GM18861 (cell line): ENCODE data around the gene PLCB1.

Experiments
- ATAC-seq: cut with Tn5 transposase; IDR thresholded peaks from one replicate; pipeline ENCODE4 v1.9.1; 2021; ENCODE audit not compliant: unreplicated experiment

Gene PLCB1

DNA sequence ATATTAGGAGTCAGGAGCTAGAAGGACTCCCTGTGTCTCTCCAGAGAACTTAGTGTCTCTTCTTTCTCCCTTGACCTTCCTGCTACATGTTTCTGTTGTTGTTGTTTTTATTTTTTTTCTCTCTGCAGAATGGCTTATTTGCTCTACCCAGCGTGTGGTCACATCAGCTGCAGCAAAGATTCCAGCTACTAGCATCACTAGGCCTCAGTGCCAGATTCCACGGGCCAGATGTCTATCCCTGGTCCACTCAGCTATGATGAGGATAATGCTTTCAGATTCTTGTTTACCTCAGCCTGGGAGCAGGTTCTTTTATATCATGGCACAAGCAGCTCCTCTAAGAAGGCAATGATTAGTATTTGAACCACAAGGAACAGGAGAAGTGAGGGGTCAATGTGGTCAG, 110.0 kb downstream of the PLCB1 start:
- no peak for ATAC-seq

GRCh38 chr20:8242827-8243724, 111.0 kb downstream of the PLCB1 start:
- ATAC-seq: no peak

GRCh38 chr20:8244637-8245036, 112.6 kb downstream of the PLCB1 start:
- ATAC-seq: no peak

DNA sequence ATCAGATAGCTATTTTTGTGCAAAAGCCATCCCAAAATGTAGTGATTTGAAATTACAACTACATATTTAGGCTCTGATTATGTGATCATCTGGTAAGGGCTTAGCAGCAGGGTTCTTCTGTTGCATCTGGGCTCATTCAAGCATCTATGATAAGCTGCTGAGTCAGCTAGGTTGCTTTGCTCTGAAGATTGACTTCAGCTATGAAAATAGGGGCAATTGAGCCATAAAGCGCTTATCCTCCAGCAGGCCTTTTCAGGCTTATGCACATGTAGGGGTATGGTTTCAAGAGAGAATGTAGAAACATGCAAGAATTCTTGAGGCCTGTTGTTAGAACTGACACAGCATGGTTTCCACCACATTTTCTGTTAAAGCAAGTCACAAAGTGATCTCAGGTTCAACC, 114.1 kb downstream of the PLCB1 start:
- ATAC-seq: no peak

GRCh38 chr20:8246716-8247115, 114.7 kb downstream of the PLCB1 start:
- ATAC-seq: no peak

GRCh38 chr20:8248051-8248450, 116.0 kb downstream of the PLCB1 start:
- ATAC-seq: no peak

DNA sequence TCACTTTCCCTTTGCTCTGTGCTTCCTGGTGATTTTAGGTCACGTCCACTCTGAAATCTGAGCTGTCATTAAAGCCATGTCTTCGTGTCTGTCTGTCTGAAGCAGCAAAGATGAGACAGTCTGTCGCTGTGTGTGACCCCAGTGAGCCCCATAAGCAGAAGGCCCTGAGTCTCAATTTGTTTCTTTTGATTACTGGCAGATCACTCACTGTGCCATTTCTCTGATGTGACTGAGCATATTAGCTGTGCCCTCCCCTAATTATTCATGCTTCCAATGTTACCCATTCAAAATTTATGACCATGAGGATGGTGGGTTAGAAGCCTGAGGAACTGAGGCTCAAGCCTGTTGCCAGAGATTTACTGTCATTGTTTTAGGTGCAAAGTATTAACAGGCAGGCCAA, 117.6 kb downstream of the PLCB1 start:
- ATAC-seq: no peak

DNA sequence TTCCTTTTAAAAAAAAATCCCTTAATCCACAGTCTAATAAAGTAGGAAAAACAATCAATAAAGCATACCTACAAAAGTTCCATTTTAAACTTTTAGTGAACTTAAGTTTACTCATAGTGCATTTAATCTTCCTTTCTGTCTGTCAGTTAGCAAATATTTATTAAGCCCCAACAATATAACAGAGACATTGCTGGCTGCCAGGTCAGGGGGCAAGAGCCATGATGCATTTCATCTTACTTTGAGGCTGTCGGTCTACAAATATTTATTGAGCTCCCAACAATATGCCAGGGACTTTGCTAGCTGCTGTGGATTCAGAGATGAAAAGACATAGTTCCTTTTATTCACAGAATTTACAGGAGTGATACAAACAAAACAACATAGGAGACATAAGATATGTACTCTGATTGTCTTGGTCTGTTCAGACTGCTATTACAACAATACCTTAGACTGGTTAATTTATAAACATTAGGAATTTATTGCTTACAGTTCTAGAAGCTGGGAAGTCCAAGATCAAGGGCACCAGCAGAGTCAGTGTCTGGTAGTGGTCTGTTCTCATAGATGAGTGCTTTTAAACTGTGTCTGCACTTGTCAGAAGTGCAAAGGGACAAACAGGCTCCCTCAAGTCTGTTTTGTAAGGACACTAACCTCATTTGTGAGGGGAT, 118.6 kb downstream of the PLCB1 start:
- no peak for ATAC-seq

- no peak for ATAC-seq
Measured at GRCh38 chr20:8251201-8251575, 119.1 kb downstream of the PLCB1 start.

- ATAC-seq: no peak
Measured at GRCh38 chr20:8254911-8255582, 123.0 kb downstream of the PLCB1 start.

DNA sequence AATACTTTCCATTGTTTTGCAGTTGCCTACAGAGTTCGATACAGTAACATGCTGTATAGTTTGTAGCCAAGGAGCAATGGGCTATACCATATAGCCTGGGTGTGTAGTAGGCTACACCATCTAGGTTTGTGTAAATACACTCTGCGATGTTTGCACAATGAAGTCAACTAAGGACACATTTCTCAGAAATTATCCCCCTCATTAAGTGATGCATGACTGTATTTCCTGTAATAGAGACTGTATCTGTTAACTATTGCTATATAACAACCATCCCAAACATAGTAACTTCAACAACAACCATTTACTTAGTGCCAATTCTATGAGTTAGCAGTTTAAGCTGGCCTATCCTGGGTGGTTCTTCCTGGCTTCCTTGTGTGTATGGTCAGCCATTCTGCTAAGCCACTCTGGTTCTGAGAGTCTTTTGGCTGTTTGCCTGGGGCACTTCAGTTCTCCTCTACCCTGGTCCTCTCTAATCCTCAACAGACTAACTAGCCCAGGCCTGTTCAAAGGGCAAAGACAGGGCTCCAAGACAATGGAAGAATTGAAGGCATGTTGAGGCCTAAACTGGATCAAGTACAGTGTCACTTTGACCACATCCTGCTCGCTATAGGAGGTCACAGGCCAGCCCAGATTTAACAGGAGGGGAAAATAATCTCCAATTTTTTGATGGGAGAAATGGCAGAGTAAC, 124.0 kb downstream of the PLCB1 start:
- ATAC-seq: no peak

GRCh38 chr20:8260837-8261251, 128.8 kb downstream of the PLCB1 start:
- ATAC-seq: no peak

DNA sequence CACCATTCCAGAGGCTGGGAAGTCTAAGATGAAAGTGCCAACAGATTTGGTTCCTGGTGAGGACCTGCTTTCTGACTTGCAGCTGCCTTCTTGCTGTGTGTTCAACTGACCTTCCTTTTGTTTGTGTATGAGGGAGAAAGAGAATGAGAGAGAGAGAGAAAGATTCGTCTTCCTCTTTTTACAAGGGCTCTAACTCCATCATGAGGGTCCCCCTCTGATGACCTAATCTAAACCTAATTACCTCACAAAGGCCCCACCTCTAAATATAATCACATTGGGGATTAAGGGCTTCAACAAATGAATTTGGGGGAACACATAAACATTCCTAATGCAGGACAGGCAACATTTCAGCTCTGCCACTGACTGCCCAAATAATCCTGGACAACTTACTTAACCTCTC, 130.7 kb downstream of the PLCB1 start:
- ATAC-seq: no peak

DNA sequence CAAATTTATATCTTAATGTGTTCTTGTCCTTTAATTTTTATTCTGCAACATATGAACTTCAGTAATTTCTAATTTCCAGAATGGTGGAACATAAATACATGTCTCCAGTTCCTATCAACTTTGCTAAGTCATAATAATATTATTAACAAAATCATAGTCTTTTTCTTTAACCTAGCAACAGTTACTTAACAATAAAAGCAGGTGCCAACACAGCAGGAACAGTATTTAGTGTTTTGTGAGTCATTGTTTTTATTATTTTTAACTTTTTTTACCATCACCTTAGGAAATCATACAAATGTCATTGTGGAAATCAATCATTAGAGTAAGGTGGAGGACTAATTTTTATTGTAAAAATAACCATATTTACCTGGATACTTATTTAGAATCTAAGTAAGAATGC, 133.5 kb downstream of the PLCB1 start:
- no peak for ATAC-seq

DNA sequence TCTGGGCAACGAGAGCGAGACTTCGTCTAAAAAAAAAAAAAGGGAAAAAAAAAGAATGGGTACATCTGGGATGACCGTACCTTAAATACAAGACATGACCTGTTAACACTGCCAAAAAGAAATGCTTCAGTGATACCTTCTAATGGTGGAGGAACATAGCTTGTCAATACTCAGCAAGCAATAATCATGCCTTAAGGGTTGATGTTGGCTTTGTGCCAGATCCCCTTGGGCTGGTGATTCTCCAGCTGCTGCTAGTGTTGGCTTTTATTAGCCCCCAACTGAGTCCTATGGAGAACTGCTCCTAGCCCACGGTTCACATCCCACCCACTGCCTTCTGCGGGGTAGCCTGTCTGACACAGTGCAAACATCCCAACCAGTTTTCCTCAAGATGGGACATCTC, 134.9 kb downstream of the PLCB1 start:
- no peak for ATAC-seq

DNA sequence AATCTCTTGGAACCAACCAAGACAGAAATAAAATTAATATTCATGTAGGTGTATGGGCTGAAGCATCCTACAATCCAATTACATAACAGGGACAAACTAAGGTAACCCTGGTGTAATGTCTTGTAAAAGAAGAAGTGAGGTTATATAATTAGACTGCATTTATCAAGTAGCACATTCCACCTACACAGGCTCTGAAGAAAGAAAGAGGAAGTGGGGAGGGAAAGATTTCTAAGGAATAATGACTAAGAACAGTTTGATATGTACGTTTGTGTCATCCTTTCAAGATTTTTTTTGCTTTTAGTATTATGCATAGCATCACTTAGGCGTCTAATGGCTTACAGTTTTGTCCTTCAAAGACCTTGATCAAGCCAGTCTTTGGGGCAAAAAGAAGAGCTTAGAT, 139.7 kb downstream of the PLCB1 start:
- no peak for ATAC-seq

- no peak for ATAC-seq
Measured at GRCh38 chr20:8272766-8273165, 140.7 kb downstream of the PLCB1 start.

DNA sequence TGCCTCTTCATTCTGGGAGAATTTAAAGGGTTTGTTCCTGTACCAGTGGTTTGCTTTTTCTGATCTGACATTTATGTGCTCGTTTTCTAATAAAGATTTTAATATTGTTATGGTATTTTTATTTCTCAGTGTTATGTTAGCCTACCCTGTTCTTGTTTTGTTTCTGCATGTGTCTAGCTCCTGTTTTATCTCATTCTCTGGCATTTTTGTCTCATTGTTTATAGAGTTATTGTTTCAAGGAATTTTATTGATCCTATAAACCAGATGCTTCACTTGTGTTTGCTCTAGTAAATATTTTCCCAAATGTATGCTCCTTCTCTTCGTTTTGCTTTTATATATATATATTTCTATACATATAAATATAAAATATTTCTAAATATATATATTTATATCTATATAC, 152.8 kb downstream of the PLCB1 start:
- ATAC-seq: no peak

GRCh38 chr20:8287340-8287739, 155.3 kb downstream of the PLCB1 start:
- ATAC-seq: no peak

- no peak for ATAC-seq
Measured at GRCh38 chr20:8291200-8291599, 159.1 kb downstream of the PLCB1 start.

GRCh38 chr20:8291873-8292272, 159.8 kb downstream of the PLCB1 start:
- no peak for ATAC-seq
